ENCODE measurements around the gene RBM33.
A peak's percentile ranks its signal among the peaks of the same experiment; 100 is the strongest.

RBM33 gene

GRCh38 chr7:155631155-155631554 lies 13.3 kb upstream of the RBM33 start:
- no peak for DNase-seq (ENCODE audit: low read depth, low spot score)
- TF ChIP-seq ZNF274 (IDR thresholded peaks at IDR 0.05; ENCODE audit: low read depth, low read length) (no peak), YY1 (IDR thresholded peaks at IDR 0.05; ENCODE audit: insufficient read depth, insufficient read length) (no peak), SUZ12 (IDR thresholded peaks at IDR 0.05; ENCODE audit: extremely low read depth, insufficient read depth, insufficient read length) (no peak)
- no peak overlapping the region for H3K9ac ChIP-seq (ENCODE audit: insufficient read length, low read depth)
- H3K4me1 ChIP-seq (ENCODE audit: insufficient read depth, insufficient read length): no peaks in the 10 kb centered on the region
- H3K9me3 ChIP-seq (ENCODE audit: insufficient read depth, low read length): peaks cover 14% of the 10 kb centered on the region
- H3K27me3 ChIP-seq (ENCODE audit: insufficient read depth, insufficient read length): no peaks in the 10 kb centered on the region
- H3K36me3 ChIP-seq (ENCODE audit: insufficient read depth, insufficient read length, low read length): no peaks in the 10 kb centered on the region
- H3K4me3 ChIP-seq (ENCODE audit: insufficient read length, low read depth): no peak overlapping the region

DNA sequence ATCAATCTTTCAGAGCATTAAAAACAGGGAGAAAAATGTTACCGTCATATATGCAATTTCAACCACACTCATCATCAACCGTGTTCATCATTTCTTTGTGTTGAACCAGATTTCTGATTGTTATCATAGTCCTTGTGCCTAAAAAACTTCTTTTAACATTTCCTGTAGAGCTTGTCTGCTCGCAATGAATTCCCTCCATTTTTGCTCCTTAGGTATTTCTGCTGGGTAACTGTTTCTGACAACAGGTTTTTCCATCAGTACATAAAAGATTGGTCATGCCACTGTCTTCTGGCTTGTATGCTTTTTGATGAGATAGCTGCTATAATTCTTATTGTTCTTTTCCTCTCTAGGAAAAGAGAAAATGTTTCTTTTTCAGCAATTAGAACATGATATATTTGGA lies 8.6 kb upstream of the RBM33 start:
- H3K9ac ChIP-seq (ENCODE audit: insufficient read length, low read depth): no peak overlapping the region
- no peaks in the 10 kb centered on the region for H3K27me3 ChIP-seq (ENCODE audit: insufficient read depth, insufficient read length)
- TF ChIP-seq YY1 (IDR thresholded peaks at IDR 0.05; ENCODE audit: insufficient read depth, insufficient read length): no peak
- TF ChIP-seq ZNF274 (IDR thresholded peaks at IDR 0.05; ENCODE audit: low read depth, low read length): no peak
- TF ChIP-seq SUZ12 (IDR thresholded peaks at IDR 0.05; ENCODE audit: extremely low read depth, insufficient read depth, insufficient read length): no peak
- H3K4me3 ChIP-seq (ENCODE audit: insufficient read length, low read depth): no peak overlapping the region
- H3K4me1 ChIP-seq (ENCODE audit: insufficient read depth, insufficient read length): no peaks in the 10 kb centered on the region
- DNase-seq (ENCODE audit: low read depth, low spot score): no peak
- peaks cover 31% of the 10 kb centered on the region; the same call in 1 of the 2 replicates for H3K9me3 ChIP-seq (ENCODE audit: insufficient read depth, low read length)
- H3K36me3 ChIP-seq (ENCODE audit: insufficient read depth, insufficient read length, low read length): peaks cover 5% of the 10 kb centered on the region

DNA sequence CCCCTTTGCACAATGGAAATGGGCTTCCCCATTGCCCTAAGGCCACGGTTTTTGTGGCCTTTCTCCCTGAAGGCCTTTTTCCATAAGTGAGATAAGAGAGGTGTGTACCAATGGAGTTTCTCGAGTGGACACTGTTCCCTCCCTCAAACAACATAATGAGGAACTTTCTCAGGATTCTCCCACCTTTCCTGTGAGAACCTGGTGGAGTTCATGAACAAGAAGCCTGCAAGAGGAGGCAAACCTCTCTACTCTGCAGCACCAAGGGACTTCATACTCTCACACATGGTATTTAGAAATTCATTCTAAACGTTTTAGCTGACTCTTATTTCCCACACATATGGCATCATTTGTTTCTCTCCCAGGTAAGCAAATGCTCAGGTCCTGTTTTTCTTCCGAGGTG lies 7.3 kb upstream of the RBM33 start:
- DNase-seq (ENCODE audit: low read depth, low spot score): no peak
- no peak overlapping the region for H3K4me3 ChIP-seq (ENCODE audit: insufficient read length, low read depth)
- H3K9ac ChIP-seq (ENCODE audit: insufficient read length, low read depth): no peak overlapping the region
- H3K4me1 ChIP-seq (ENCODE audit: insufficient read depth, insufficient read length): no peaks in the 10 kb centered on the region
- H3K9me3 ChIP-seq (ENCODE audit: insufficient read depth, low read length): peaks cover 31% of the 10 kb centered on the region; the same call in 1 of the 2 replicates
- H3K27me3 ChIP-seq (ENCODE audit: insufficient read depth, insufficient read length): no peaks in the 10 kb centered on the region
- peaks cover 19% of the 10 kb centered on the region for H3K36me3 ChIP-seq (ENCODE audit: insufficient read depth, insufficient read length, low read length)
- no peak for TF ChIP-seq SUZ12 (IDR thresholded peaks at IDR 0.05; ENCODE audit: extremely low read depth, insufficient read depth, insufficient read length)
- no peak for TF ChIP-seq YY1 (IDR thresholded peaks at IDR 0.05; ENCODE audit: insufficient read depth, insufficient read length)

DNA sequence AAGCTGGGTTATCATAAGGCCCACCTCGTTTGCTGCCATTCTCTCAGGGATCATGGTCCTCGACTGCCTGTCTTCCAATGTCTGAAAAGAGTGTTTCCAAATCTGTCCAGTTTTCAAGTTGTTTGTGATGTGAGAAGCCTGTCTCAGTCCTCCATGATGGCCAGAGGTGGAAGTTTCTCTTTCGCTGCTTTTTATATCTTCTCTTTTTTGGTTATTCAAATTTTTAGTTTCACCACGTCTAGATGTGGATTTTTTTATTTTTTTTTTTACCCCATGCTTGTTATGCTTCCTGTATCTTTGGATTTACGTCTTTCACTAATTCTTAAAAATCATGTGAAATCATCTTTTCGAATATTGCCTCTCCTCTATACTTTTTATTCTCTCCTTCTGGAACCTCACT lies 6.1 kb upstream of the RBM33 start:
- no peaks in the 10 kb centered on the region for H3K4me1 ChIP-seq (ENCODE audit: insufficient read depth, insufficient read length)
- H3K9ac ChIP-seq (ENCODE audit: insufficient read length, low read depth): no peak overlapping the region
- peaks cover 20% of the 10 kb centered on the region for H3K36me3 ChIP-seq (ENCODE audit: insufficient read depth, insufficient read length, low read length)
- no peaks in the 10 kb centered on the region for H3K27me3 ChIP-seq (ENCODE audit: insufficient read depth, insufficient read length)
- TF ChIP-seq ZNF274 (IDR thresholded peaks at IDR 0.05; ENCODE audit: low read depth, low read length): no peak
- no peak for TF ChIP-seq YY1 (IDR thresholded peaks at IDR 0.05; ENCODE audit: insufficient read depth, insufficient read length)
- TF ChIP-seq SUZ12 (IDR thresholded peaks at IDR 0.05; ENCODE audit: extremely low read depth, insufficient read depth, insufficient read length): no peak
- peaks cover 31% of the 10 kb centered on the region; the same call in 1 of the 2 replicates for H3K9me3 ChIP-seq (ENCODE audit: insufficient read depth, low read length)
- H3K4me3 ChIP-seq (ENCODE audit: insufficient read length, low read depth): no peak overlapping the region
- DNase-seq (ENCODE audit: low read depth, low spot score): no peak

- Histone ChIP-seq H3K9me3 (ENCODE audit: insufficient read depth, low read length) (peaks cover 31% of the 10 kb centered on the region; the same call in 1 of the 2 replicates), H3K4me3 (ENCODE audit: insufficient read length, low read depth) (no peak overlapping the region), H3K9ac (ENCODE audit: insufficient read length, low read depth) (no peak overlapping the region), H3K27me3 (ENCODE audit: insufficient read depth, insufficient read length) (no peaks in the 10 kb centered on the region), H3K4me1 (ENCODE audit: insufficient read depth, insufficient read length) (no peaks in the 10 kb centered on the region), H3K36me3 (ENCODE audit: insufficient read depth, insufficient read length, low read length) (peaks cover 20% of the 10 kb centered on the region)
- no peak for DNase-seq (ENCODE audit: low read depth, low spot score)
- TF ChIP-seq YY1 (IDR thresholded peaks at IDR 0.05; ENCODE audit: insufficient read depth, insufficient read length): no peak
- TF ChIP-seq SUZ12 (IDR thresholded peaks at IDR 0.05; ENCODE audit: extremely low read depth, insufficient read depth, insufficient read length): no peak
- no peak for TF ChIP-seq ZNF274 (IDR thresholded peaks at IDR 0.05; ENCODE audit: low read depth, low read length)
These were observed 4.4 kb upstream of the RBM33 start for GRCh38 chr7:155639958-155640520.

GRCh38 chr7:155640629-155641028 lies 3.8 kb upstream of the RBM33 start:
- H3K4me3 ChIP-seq (ENCODE audit: insufficient read length, low read depth): no peak overlapping the region
- no peak overlapping the region for H3K9ac ChIP-seq (ENCODE audit: insufficient read length, low read depth)
- peaks cover 31% of the 10 kb centered on the region; the same call in 1 of the 2 replicates for H3K9me3 ChIP-seq (ENCODE audit: insufficient read depth, low read length)
- TF ChIP-seq SUZ12 (IDR thresholded peaks at IDR 0.05; ENCODE audit: extremely low read depth, insufficient read depth, insufficient read length) (no peak), ZNF274 (IDR thresholded peaks at IDR 0.05; ENCODE audit: low read depth, low read length) (no peak), YY1 (IDR thresholded peaks at IDR 0.05; ENCODE audit: insufficient read depth, insufficient read length) (no peak)
- no peaks in the 10 kb centered on the region for H3K4me1 ChIP-seq (ENCODE audit: insufficient read depth, insufficient read length)
- DNase-seq (ENCODE audit: low read depth, low spot score): no peak
- no peaks in the 10 kb centered on the region for H3K27me3 ChIP-seq (ENCODE audit: insufficient read depth, insufficient read length)
- peaks cover 20% of the 10 kb centered on the region for H3K36me3 ChIP-seq (ENCODE audit: insufficient read depth, insufficient read length, low read length)

- Histone ChIP-seq H3K9ac (ENCODE audit: insufficient read length, low read depth) (peak overlapping the region; percentile 97), H3K36me3 (ENCODE audit: insufficient read depth, insufficient read length, low read length) (peaks cover 42% of the 10 kb centered on the region), H3K4me1 (ENCODE audit: insufficient read depth, insufficient read length) (no peaks in the 10 kb centered on the region), H3K4me3 (ENCODE audit: insufficient read length, low read depth) (peak overlapping the region; percentile 89), H3K27me3 (ENCODE audit: insufficient read depth, insufficient read length) (no peaks in the 10 kb centered on the region), H3K9me3 (ENCODE audit: insufficient read depth, low read length) (peaks cover 39% of the 10 kb centered on the region)
- TF ChIP-seq ZNF274 (IDR thresholded peaks at IDR 0.05; ENCODE audit: low read depth, low read length): no peak
- TF ChIP-seq SUZ12 (IDR thresholded peaks at IDR 0.05; ENCODE audit: extremely low read depth, insufficient read depth, insufficient read length): no peak
- TF ChIP-seq YY1 (IDR thresholded peaks at IDR 0.05; ENCODE audit: insufficient read depth, insufficient read length): no peak
- peak; percentile 11 for DNase-seq (ENCODE audit: low read depth, low spot score)
These were observed 670 bp upstream of the RBM33 start for GRCh38 chr7:155643804-155644177.

Data from NT2/D1 (cell line).